HepG2 (cell line): ENCODE data around the gene GPT2. TPM values are rescaled to one million over a fixed set of nuclear protein-coding genes. Genes with fewer than 3 reads are reported as not detected.
A peak's percentile ranks its signal among the peaks of the same experiment; 100 is the strongest.

Experiments used
- CAMTA2 ChIP-seq: sonication (generic); formaldehyde crosslinking; IDR thresholded peaks from 2 replicates; pipeline ENCODE4 v1.4.0; 2020; ENCODE audit warnings: mild to moderate bottlenecking, missing genetic modification reagents, borderline replicate concordance
- CHD4 ChIP-seq: fragments of 200-600 bp; sonication (generic); IDR thresholded peaks from 2 replicates; pipeline ENCODE4 v1.7.0; 2017; ENCODE audit warnings: mild to moderate bottlenecking, low read length, borderline replicate concordance
- MATR3 ChIP-seq: sonication (generic); formaldehyde crosslinking; IDR thresholded peaks from 2 replicates; pipeline ENCODE4 v1.4.0; 2020; ENCODE audit warnings: missing genetic modification reagents
- RBM22 ChIP-seq: fragments of 200-400 bp; formaldehyde crosslinking; optimal IDR thresholded peaks from 2 replicates; pipeline ENCODE3; 2017; ENCODE audit warnings: mild to moderate bottlenecking, low read length, moderate library complexity
- ZNF232 ChIP-seq: sonication (generic); formaldehyde crosslinking; IDR thresholded peaks from 2 replicates; pipeline ENCODE4 v1.4.0; 2020; ENCODE audit warnings: missing genetic modification reagents, borderline replicate concordance
- ZNF33A ChIP-seq: sonication (generic); formaldehyde crosslinking; IDR thresholded peaks from 2 replicates; pipeline ENCODE4 v1.5.1; 2020; ENCODE audit warnings: missing genetic modification reagents, mild to moderate bottlenecking, moderate library complexity, borderline replicate concordance
- polyA plus RNA-seq, 8 experiments: library from polyadenylated mRNA; depleted of rRNA in 3 of 8; stranded (reverse) in 7 of 8; unstranded in 1 of 8; fragments of >200 nt; fragmentation: Illumina TruSeq in 4 of 8; extraction: Trizol in 4 of 8; gene quantifications; 2 replicates each; pipeline versions ENCODE4 v1.2.1 to v1.2.3, GENCODE V29; 2011 to 2016; ENCODE audit warnings: low read depth in 4 of 8, missing spikeins in 1 of 8, mixed read lengths in 1 of 8; ENCODE audit not compliant: insufficient read depth in 1 of 8
- total RNA-seq, 5 experiments: library from RNA; depleted of rRNA; stranded (reverse); fragments of >200 nt; fragmentation: Illumina TruSeq; extraction: Trizol; gene quantifications; 2 replicates each; pipeline ENCODE4 v1.2.3, GENCODE V29; 2016; ENCODE audit warnings: low read depth in 1 of 5
- TF ChIP-seq, protein P1 (sequence below), 2 experiments: fragments of 450-650 bp in 1 of 2; sonication (generic) in 1 of 2; formaldehyde crosslinking in 1 of 2; IDR thresholded peaks; 2 replicates each; pipeline versions ENCODE4 v1.6.1 to v1.8.0; 2016 to 2022; ENCODE audit warnings: antibody characterized with exemption in 1 of 2, mild to moderate bottlenecking in 1 of 2, missing genetic modification reagents in 1 of 2
- TF ChIP-seq, protein P2 (sequence below): sonication (generic); formaldehyde crosslinking; IDR thresholded peaks from 2 replicates; pipeline ENCODE4 v1.8.1; 2023; ENCODE audit warnings: mild to moderate bottlenecking, missing genetic modification reagents
- TF ChIP-seq, protein P3 (sequence below): sonication (generic); formaldehyde crosslinking; IDR thresholded peaks from 2 replicates; pipeline ENCODE4 v1.9.0; 2021; ENCODE audit warnings: missing genetic modification reagents, mild to moderate bottlenecking, borderline replicate concordance
- TF ChIP-seq, protein P4 (sequence below): sonication (generic); formaldehyde crosslinking; IDR thresholded peaks from 2 replicates; pipeline ENCODE4 v1.5.0; 2020; ENCODE audit warnings: missing genetic modification reagents
- TF ChIP-seq, protein P5 (sequence below): sonication (generic); formaldehyde crosslinking; IDR thresholded peaks from 2 replicates; pipeline ENCODE4 v1.5.0; 2020; ENCODE audit warnings: missing genetic modification reagents
- TF ChIP-seq, protein P6 (sequence below): sonication (generic); formaldehyde crosslinking; IDR thresholded peaks from 2 replicates; pipeline ENCODE4 v1.4.0; 2020; ENCODE audit warnings: low read depth, mild to moderate bottlenecking, missing genetic modification reagents

GPT2 gene
- total and polyA plus RNA-seq, 2 of the 13 experiments (the other 11 are each of a cell fraction or from before 2014, with no cell fraction given) = 138 to 267 TPM

DNA sequence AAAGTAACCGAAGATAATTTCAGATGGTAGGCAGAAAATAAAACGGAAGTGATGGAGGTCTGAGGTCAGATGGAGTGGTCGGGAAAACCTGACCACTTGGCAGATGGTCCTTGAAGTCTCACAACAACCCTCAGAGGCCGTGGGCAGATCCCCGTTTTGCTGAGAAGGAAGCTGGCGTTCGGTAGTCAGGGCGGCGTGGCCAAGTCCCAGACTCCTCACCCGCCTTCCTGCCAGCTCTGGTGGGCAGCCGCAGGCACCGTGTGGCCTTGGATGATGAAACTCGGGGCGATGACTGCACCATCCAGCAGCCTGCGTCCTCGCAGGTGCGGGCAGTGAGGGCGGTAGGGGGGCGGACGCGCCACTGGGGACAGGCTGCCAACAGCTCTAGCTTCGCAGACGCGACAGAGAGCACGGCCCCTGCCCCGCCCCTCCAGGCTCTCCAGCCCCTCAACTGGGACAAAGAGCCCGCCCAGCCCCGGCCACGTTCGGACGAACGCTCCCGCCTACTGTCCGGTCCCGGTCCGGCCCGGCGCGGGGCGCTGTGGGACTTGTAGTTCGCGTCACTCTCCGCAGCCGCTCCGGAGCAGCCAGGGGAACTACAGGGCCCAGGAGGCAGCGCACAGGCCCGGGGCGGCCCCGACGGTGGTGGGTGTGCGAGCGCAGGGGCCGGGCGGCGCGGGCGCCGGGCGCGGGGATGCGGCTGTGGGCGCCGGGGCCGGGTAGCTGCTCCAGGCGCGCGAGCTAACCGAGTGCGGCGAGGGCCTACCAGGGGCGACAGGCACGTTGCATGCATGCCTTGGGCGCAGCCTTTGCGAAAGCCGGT is at the start of gene GPT2 (continued):
- TF ChIP-seq, protein P1, sequence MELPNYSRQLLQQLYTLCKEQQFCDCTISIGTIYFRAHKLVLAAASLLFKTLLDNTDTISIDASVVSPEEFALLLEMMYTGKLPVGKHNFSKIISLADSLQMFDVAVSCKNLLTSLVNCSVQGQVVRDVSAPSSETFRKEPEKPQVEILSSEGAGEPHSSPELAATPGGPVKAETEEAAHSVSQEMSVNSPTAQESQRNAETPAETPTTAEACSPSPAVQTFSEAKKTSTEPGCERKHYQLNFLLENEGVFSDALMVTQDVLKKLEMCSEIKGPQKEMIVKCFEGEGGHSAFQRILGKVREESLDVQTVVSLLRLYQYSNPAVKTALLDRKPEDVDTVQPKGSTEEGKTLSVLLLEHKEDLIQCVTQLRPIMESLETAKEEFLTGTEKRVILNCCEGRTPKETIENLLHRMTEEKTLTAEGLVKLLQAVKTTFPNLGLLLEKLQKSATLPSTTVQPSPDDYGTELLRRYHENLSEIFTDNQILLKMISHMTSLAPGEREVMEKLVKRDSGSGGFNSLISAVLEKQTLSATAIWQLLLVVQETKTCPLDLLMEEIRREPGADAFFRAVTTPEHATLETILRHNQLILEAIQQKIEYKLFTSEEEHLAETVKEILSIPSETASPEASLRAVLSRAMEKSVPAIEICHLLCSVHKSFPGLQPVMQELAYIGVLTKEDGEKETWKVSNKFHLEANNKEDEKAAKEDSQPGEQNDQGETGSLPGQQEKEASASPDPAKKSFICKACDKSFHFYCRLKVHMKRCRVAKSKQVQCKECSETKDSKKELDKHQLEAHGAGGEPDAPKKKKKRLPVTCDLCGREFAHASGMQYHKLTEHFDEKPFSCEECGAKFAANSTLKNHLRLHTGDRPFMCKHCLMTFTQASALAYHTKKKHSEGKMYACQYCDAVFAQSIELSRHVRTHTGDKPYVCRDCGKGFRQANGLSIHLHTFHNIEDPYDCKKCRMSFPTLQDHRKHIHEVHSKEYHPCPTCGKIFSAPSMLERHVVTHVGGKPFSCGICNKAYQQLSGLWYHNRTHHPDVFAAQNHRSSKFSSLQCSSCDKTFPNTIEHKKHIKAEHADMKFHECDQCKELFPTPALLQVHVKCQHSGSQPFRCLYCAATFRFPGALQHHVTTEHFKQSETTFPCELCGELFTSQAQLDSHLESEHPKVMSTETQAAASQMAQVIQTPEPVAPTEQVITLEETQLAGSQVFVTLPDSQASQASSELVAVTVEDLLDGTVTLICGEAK (IDR thresholded peaks at IDR 0.05) = no peak
- TF ChIP-seq, protein P1 (CRISPR knock-in tag; IDR thresholded peaks at IDR 0.05) = peak; percentile 88; the same call in 1 of the 2 replicates
- TF ChIP-seq ZNF33A (CRISPR knock-in tag) (no peak), CHD4 (no peak; the same call in 1 of the 2 replicates), CAMTA2 (CRISPR knock-in tag) (no peak; the same call in 1 of the 2 replicates), MATR3 (CRISPR knock-in tag) (no peak), RBM22 (peak; percentile 87), ZNF232 (CRISPR knock-in tag) (peak; percentile 47; the same call in 1 of the 2 replicates)
- TF ChIP-seq, protein P2, sequence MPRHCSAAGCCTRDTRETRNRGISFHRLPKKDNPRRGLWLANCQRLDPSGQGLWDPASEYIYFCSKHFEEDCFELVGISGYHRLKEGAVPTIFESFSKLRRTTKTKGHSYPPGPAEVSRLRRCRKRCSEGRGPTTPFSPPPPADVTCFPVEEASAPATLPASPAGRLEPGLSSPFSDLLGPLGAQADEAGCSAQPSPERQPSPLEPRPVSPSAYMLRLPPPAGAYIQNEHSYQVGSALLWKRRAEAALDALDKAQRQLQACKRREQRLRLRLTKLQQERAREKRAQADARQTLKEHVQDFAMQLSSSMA (CRISPR knock-in tag) = no peak; the same call in 1 of the 2 replicates
- TF ChIP-seq, protein P3, sequence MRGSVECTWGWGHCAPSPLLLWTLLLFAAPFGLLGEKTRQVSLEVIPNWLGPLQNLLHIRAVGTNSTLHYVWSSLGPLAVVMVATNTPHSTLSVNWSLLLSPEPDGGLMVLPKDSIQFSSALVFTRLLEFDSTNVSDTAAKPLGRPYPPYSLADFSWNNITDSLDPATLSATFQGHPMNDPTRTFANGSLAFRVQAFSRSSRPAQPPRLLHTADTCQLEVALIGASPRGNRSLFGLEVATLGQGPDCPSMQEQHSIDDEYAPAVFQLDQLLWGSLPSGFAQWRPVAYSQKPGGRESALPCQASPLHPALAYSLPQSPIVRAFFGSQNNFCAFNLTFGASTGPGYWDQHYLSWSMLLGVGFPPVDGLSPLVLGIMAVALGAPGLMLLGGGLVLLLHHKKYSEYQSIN (CRISPR knock-in tag) = no peak
- TF ChIP-seq, protein P4, sequence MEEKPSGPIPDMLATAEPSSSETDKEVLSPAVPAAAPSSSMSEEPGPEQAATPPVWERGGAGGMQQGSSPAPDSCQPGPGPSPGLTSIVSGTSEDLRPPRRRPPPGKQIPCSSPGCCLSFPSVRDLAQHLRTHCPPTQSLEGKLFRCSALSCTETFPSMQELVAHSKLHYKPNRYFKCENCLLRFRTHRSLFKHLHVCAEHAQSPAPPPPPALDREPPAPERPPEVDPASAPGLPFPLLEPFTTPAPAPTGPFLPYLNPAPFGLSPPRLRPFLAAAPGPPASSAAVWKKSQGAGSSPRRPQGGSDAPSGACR (CRISPR knock-in tag) = peak; percentile 73
- TF ChIP-seq, protein P5, sequence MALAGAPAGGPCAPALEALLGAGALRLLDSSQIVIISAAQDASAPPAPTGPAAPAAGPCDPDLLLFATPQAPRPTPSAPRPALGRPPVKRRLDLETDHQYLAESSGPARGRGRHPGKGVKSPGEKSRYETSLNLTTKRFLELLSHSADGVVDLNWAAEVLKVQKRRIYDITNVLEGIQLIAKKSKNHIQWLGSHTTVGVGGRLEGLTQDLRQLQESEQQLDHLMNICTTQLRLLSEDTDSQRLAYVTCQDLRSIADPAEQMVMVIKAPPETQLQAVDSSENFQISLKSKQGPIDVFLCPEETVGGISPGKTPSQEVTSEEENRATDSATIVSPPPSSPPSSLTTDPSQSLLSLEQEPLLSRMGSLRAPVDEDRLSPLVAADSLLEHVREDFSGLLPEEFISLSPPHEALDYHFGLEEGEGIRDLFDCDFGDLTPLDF (CRISPR knock-in tag) = peak; percentile 93
- TF ChIP-seq, protein P6, sequence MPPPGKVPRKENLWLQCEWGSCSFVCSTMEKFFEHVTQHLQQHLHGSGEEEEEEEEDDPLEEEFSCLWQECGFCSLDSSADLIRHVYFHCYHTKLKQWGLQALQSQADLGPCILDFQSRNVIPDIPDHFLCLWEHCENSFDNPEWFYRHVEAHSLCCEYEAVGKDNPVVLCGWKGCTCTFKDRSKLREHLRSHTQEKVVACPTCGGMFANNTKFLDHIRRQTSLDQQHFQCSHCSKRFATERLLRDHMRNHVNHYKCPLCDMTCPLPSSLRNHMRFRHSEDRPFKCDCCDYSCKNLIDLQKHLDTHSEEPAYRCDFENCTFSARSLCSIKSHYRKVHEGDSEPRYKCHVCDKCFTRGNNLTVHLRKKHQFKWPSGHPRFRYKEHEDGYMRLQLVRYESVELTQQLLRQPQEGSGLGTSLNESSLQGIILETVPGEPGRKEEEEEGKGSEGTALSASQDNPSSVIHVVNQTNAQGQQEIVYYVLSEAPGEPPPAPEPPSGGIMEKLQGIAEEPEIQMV (CRISPR knock-in tag) = peak; percentile 97
